Epithelial cell of esophagus (primary cell): ENCODE data around the gene VTI1A.

Experiments
- DNase-seq: peaks from one replicate; pipeline ENCODE4 v3.0.0; 2010; ENCODE audit warnings: low read depth
- H3K4me3 ChIP-seq: 2 replicates; pipeline ENCODE4 v1.5.1; 2011; ENCODE audit warnings: mild to moderate bottlenecking, low read length, control low read depth
- TF ChIP-seq, protein P1 (sequence below): IDR thresholded peaks from 2 replicates; pipeline ENCODE4 v1.5.1; 2011; ENCODE audit warnings: low read depth, mild to moderate bottlenecking, low read length, control low read depth, inconsistent platforms; ENCODE audit not compliant: insufficient read depth; ENCODE audit errors: missing control alignments

VTI1A gene

DNA sequence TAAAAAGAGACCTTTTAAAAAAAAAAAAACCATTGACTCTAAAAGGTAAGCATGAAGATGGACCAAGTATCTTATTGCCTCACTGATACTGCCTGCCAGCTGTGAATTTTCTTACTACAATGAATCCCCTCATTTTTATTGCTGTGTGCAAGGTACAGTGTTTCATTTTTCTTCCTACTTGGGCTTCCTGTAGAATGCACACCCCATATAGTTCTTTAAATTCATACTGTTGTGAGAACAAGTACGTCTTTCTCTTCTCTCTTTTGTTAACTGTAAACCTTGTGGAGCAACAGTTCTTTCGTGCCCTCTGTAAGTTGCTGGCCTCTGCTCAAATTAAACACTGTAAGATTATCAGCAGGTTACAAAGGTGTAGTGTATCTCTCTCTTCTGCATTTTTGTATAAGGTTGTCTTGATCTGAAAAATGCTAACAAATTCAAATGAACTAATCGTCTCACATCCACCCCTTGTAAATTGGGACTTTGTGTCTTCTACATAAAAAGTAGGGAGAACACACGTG, 105.6 kb downstream of the VTI1A start:
- DNase-seq: no peak
- no peak overlapping the region for H3K4me3 ChIP-seq
- TF ChIP-seq, protein P1, sequence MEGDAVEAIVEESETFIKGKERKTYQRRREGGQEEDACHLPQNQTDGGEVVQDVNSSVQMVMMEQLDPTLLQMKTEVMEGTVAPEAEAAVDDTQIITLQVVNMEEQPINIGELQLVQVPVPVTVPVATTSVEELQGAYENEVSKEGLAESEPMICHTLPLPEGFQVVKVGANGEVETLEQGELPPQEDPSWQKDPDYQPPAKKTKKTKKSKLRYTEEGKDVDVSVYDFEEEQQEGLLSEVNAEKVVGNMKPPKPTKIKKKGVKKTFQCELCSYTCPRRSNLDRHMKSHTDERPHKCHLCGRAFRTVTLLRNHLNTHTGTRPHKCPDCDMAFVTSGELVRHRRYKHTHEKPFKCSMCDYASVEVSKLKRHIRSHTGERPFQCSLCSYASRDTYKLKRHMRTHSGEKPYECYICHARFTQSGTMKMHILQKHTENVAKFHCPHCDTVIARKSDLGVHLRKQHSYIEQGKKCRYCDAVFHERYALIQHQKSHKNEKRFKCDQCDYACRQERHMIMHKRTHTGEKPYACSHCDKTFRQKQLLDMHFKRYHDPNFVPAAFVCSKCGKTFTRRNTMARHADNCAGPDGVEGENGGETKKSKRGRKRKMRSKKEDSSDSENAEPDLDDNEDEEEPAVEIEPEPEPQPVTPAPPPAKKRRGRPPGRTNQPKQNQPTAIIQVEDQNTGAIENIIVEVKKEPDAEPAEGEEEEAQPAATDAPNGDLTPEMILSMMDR: no peak

DNA sequence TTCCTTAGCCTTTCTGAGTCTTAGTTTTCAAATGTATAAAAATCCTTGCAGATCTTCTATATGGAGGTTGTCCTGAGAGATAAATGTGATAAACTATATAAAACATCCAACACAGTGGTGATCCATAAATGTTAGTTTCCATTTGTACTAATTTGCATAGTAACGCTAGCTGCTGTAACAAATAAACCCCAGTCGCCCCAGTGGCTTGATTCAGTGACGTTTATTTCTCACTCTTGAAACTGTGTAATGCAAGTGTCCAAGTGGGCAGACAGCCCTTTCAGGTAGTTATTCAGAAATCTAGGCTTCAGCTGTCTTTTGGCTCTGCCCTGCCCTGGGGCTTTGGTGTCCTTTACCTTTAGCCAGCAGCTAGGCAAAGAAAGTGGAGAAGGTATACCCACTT, 106.3 kb downstream of the VTI1A start:
- TF ChIP-seq, protein P1: no peak
- no peak overlapping the region for H3K4me3 ChIP-seq
- DNase-seq: no peak

DNA sequence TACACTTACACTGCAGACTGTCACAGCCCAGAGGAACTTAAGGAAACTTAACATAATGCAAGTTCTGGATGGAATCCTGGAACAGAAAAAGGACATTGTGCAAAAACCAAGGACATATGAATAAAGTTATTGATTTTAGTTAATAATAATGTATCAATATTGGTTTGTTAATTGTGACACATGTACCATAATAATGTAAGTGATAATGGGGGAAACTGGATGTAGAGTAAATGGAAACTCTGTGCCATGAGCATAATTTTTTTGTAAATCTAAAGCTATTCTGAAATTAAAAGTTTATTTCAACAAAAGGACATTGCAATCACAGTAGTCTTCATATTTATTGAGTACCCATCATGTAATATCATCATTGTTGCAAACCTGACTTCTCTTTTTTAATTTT, 107.2 kb downstream of the VTI1A start:
- DNase-seq: no peak
- no peak overlapping the region for H3K4me3 ChIP-seq
- TF ChIP-seq, protein P1: no peak

DNA sequence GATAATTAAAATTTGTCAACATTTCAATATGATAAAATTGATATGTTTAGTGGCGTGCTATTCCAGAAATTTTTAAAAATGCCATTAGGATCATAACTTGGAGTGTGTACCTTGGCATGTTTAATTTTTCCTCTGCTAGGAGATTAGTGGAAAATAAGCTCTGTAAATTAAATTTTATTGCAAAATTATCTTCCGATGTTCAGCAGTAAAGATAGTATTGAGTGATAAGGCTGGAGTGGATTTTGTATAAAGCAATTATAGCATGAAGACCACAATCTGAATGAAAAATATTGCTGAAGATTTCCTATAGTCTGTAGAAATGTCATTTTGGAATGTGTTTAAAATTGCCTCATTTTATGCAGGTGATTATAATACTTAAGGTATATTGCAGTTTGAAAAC, 110.2 kb downstream of the VTI1A start:
- DNase-seq: no peak
- TF ChIP-seq, protein P1: no peak
- H3K4me3 ChIP-seq: no peak overlapping the region

DNA sequence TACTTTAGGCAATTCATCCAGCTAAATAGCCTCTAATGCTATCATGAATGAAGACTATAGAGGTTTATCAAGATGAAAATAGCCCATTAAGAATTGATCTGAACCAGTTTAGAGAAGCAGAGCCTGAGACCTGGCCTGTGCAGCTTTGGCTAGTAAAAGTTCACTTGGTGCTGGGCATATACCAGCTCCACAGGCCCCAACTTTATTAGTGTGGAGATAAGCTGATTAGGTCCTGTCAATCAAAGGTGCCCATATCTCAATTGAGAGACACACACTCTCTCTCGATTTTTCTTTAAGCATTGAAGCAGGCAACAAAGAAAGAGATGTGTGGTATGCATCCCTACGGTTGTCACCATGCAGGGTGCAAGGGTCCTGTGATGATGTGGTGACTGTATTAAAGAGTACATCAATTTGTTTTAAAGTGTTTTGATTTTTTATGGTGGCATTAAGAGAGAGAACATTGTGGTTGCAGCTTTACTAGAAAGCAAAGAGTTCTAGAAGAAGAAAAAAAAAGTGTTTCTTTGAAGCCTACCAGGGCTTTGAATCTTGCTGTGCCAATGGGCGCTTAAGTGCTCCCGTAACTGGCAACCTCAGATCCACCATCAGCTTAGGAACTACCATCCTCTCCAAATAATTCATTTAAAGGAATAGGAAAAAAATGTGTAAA, 111.6 kb downstream of the VTI1A start:
- TF ChIP-seq, protein P1: no peak
- no peak overlapping the region for H3K4me3 ChIP-seq
- no peak for DNase-seq

DNA sequence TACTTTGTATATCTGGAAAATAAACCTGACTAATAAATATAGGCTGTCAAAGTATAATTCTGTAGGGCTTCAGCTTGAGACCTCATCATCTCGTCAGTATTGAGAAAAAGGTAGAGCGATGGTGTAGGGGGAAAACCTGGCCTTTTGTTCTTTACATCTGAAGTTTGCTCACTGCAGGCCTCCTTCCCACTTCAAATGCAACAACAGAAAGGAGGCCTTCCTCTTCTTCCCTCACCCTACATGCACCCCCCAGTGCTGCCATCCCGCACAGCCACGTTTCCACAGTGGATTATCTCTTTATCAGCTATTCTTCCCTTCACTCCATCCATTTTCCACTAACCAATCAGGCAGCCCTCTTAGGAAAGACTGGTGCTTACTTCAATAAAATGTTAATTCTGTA, 112.3 kb downstream of the VTI1A start:
- no peak for DNase-seq
- TF ChIP-seq, protein P1: no peak

DNA sequence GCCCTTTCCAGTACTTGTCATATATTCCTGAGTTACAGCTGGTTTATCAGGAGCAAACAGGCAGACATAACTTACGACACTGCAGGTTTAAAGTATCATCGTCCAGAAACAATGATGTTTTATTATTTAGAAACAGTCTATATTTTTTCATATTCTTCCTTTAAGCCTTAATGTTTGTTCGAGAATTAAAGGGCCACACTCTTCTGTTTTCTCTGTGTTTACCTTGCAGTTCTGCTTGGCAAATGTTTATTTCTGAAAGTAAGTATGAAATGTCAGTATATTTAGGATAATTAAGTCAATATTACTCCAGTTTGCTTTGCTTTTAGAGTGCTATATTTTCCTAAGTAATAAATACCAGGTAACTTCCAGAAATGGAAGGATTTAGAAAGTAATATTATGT, 115.1 kb downstream of the VTI1A start:
- TF ChIP-seq, protein P1: no peak
- DNase-seq: no peak
- H3K4me3 ChIP-seq: no peak overlapping the region

More for the DNA sequence above, 112.3 kb downstream of the VTI1A start:
- no peak overlapping the region for H3K4me3 ChIP-seq
